Neural crest cell (in vitro differentiated cells): ENCODE measurements around the gene FAM83E. TPM values are rescaled to one million over a fixed set of nuclear protein-coding genes. Genes with fewer than 3 reads are reported as not detected.
"Not testable (repeated sequence)": the region's sequence is repeated elsewhere in the genome, so short reads cannot be mapped to it uniquely, and the experiment has no call there.

Experiments used
- DNase-seq: peaks from one replicate; pipeline ENCODE4 v3.0.0; 2021; ENCODE audit warnings: low read depth, mixed read lengths, low spot score
- H3K27ac Mint-ChIP-seq: one replicate; pipeline ENCODE4 v1.8.0; 2021; ENCODE audit warnings: mild to moderate bottlenecking, mixed read lengths; ENCODE audit not compliant: unreplicated experiment
- H3K27me3 Mint-ChIP-seq: 2 replicates; pipeline ENCODE4 v1.8.0; 2021; ENCODE audit warnings: low read depth, mild to moderate bottlenecking, mixed read lengths
- H3K36me3 Mint-ChIP-seq: 2 replicates; pipeline ENCODE4 v1.8.0; 2021; ENCODE audit warnings: low read depth, mild to moderate bottlenecking, mixed read lengths
- H3K4me1 Mint-ChIP-seq: 2 replicates; pipeline ENCODE4 v1.8.0; 2021; ENCODE audit warnings: mixed read lengths
- H3K4me3 Mint-ChIP-seq: one replicate; pipeline ENCODE4 v1.8.0; 2021; ENCODE audit warnings: mild to moderate bottlenecking, mixed read lengths
- H3K9me3 Mint-ChIP-seq: 2 replicates; pipeline ENCODE4 v1.8.0; 2021; ENCODE audit warnings: mixed read lengths
- CTCF ChIP-seq: fragments of 200-600 bp; sonication (generic); conservative IDR thresholded peaks from 2 replicates; pipeline ENCODE4 v1.5.0; 2021; ENCODE audit warnings: antibody characterized with exemption, mild to moderate bottlenecking
- total RNA-seq: library from RNA; stranded (reverse); gene quantifications from 2 replicates; pipeline ENCODE4 v1.2.1, GENCODE V29; 2021

FAM83E gene
- total RNA-seq, 1 donor from 2014 or later: 6.1 TPM

- TF ChIP-seq CTCF: peak; percentile 97
- Mint-ChIP-seq H3K27ac (no peak overlapping the region), H3K27me3 (peaks cover 41% of the 10 kb centered on the region), H3K4me3 (peak overlapping the region; percentile 64), H3K9me3 (no peaks in the 10 kb centered on the region), H3K36me3 (no peaks in the 10 kb centered on the region), H3K4me1 (peaks cover 13% of the 10 kb centered on the region)
- DNase-seq: peak; percentile 98
These were observed 26.0 kb downstream of the FAM83E start for GRCh38 chr19:48588670-48589401.

- H3K4me3 Mint-ChIP-seq: no peak overlapping the region
- TF ChIP-seq CTCF: no peak
- no peak for DNase-seq
- H3K4me1 Mint-ChIP-seq: peaks cover 13% of the 10 kb centered on the region
- peaks cover 41% of the 10 kb centered on the region for H3K27me3 Mint-ChIP-seq
- no peaks in the 10 kb centered on the region for H3K9me3 Mint-ChIP-seq
- no peaks in the 10 kb centered on the region for H3K36me3 Mint-ChIP-seq
- H3K27ac Mint-ChIP-seq: no peak overlapping the region
These were observed 27.5 kb downstream of the FAM83E start for GRCh38 chr19:48587387-48587786.

- Mint-ChIP-seq H3K27ac (no peak overlapping the region), H3K4me1 (peaks cover 4% of the 10 kb centered on the region), H3K9me3 (no peaks in the 10 kb centered on the region), H3K27me3 (peaks cover 17% of the 10 kb centered on the region), H3K4me3 (no peak overlapping the region), H3K36me3 (no peaks in the 10 kb centered on the region)
- TF ChIP-seq CTCF: no peak
- no peak for DNase-seq
These were observed 32.7 kb downstream of the FAM83E start for GRCh38 chr19:48582168-48582567.

- DNase-seq: no peak
- Mint-ChIP-seq H3K27ac (no peak overlapping the region), H3K36me3 (no peaks in the 10 kb centered on the region), H3K9me3 (no peaks in the 10 kb centered on the region), H3K4me1 (no peaks in the 10 kb centered on the region), H3K4me3 (no peak overlapping the region), H3K27me3 (no peaks in the 10 kb centered on the region)
- no peak for TF ChIP-seq CTCF
These were observed 36.0 kb downstream of the FAM83E start for GRCh38 chr19:48578891-48579290.

GRCh38 chr19:48577908-48578307, 37.0 kb downstream of the FAM83E start:
- H3K27ac Mint-ChIP-seq, H3K36me3 Mint-ChIP-seq, H3K9me3 Mint-ChIP-seq, H3K27me3 Mint-ChIP-seq, H3K4me1 Mint-ChIP-seq, DNase-seq, H3K4me3 Mint-ChIP-seq: not testable (repeated sequence)

GRCh38 chr19:48575931-48576622, 38.8 kb downstream of the FAM83E start:
- Mint-ChIP-seq H3K4me1 (no peaks in the 10 kb centered on the region), H3K36me3 (no peaks in the 10 kb centered on the region), H3K27me3 (peaks cover 2% of the 10 kb centered on the region), H3K9me3 (no peaks in the 10 kb centered on the region), H3K27ac (no peak overlapping the region), H3K4me3 (no peak overlapping the region)
- DNase-seq: no peak
- TF ChIP-seq CTCF: no peak
